OCI-LY3 (cell line): ENCODE measurements around the gene VGLL3.
"Not testable (repeated sequence)": the region's sequence is repeated elsewhere in the genome, so short reads cannot be mapped to it uniquely, and the experiment has no call there.

Source experiments
- EZH2phosphoT487 ChIP-seq: fragments of 200-600 bp; shearing (Covaris generic); IDR thresholded peaks from 2 replicates; pipeline ENCODE4 v1.6.1; 2018; ENCODE audit warnings: antibody characterized with exemption, mixed run types, low read depth
- TF ChIP-seq, protein P1 (sequence below): fragments of 200-600, 300-600 bp; sonication (generic); IDR thresholded peaks from 2 replicates; pipeline ENCODE4 v1.5.1; 2014; ENCODE audit warnings: antibody characterized with exemption, low read length, low read depth

DNA sequence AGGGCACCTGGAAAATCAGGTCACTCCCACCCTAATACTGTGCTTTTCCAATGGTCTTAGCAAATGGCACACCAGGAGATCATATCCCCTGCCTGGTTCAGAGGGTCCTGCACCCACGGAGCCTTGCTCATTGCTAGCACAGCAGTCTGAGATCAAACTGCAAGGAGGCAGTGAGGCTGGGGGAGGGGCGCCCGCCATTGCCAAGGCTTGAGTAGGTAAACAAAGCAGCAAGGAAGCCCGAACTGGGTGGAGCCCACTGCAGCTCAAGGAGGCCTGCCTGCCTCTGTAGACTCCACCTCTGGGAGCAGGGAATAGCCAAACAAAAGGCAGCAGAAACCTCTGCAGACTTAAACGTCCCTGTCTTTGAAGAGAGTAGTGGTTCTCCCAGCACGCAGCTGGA, 26.4 kb upstream of the VGLL3 start:
- TF ChIP-seq, protein P1, sequence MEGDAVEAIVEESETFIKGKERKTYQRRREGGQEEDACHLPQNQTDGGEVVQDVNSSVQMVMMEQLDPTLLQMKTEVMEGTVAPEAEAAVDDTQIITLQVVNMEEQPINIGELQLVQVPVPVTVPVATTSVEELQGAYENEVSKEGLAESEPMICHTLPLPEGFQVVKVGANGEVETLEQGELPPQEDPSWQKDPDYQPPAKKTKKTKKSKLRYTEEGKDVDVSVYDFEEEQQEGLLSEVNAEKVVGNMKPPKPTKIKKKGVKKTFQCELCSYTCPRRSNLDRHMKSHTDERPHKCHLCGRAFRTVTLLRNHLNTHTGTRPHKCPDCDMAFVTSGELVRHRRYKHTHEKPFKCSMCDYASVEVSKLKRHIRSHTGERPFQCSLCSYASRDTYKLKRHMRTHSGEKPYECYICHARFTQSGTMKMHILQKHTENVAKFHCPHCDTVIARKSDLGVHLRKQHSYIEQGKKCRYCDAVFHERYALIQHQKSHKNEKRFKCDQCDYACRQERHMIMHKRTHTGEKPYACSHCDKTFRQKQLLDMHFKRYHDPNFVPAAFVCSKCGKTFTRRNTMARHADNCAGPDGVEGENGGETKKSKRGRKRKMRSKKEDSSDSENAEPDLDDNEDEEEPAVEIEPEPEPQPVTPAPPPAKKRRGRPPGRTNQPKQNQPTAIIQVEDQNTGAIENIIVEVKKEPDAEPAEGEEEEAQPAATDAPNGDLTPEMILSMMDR, result not testable (repeated sequence)
- TF ChIP-seq EZH2phosphoT487, result not testable (repeated sequence)
